GM12873 (cell line): ENCODE measurements around the gene C15orf62.

ENCODE experiments used
- CTCF ChIP-seq: IDR thresholded peaks from 2 replicates; pipeline ENCODE4 v1.5.1; 2012; ENCODE audit warnings: low read depth, mild to moderate bottlenecking, moderate library complexity, low read length, control low read depth; ENCODE audit not compliant: insufficient read depth; ENCODE audit errors: missing control alignments

C15orf62 gene

DNA sequence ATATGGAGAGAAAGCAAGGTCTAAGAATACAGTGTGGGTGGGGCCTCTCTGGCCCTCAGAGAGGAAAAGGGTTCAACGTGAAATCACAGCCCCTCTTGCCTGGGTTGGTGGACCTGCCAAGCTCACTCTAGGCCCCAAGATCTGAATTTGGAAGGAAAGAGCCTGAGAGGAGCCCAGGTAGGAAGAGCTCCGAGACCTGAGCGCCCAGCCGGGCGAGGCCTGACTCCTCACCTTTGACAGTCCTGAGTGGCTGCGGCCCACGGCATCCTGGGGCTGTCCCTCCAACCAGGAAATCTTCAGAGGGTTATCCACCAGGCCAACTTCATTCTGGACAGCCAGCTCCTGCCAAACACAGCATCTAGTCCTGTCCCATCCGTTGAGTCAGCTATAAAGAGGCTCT lies 3.7 kb downstream of the C15orf62 start:
- TF ChIP-seq CTCF = no peak

DNA sequence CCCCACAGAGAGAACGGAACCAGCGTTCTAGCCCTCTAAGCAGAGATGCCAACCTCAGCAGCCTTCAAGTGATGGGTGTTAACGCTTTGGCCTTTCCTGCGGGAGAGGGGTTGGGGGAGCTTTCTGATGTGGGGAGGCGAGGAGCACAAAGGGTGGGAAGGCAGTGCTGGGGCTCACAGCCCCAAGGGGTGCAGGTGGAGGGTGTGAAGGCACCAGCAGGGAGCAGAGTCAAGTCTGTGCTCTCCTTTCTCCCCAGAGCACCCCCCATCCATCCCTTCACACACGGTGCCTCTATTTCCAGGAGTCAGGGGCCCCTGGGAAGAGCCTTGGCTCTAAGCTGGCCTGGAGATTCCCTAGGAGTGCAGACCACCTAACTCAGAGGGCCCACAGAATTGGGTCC lies 4.1 kb downstream of the C15orf62 start:
- no peak for TF ChIP-seq CTCF

DNA sequence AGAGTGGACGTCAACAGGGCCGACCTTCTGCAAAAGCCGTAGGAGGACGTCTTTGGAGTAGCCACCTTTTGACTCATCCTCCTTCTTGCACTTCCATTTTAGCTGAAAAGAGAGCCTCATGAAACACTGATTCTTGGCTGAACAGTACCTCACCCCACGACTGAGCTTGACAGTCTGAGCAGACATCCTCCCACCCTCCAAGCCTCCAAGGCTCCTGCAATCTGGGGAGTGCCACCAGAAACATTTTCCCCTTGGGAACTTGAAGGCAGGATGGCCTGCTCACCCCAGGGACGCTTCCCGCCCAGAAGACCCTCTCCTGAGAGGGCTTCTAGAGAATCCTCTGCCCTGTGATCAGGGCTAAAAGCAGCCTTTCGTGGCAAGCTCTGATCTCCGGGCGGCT lies 5.2 kb downstream of the C15orf62 start:
- no peak for TF ChIP-seq CTCF

- TF ChIP-seq CTCF = no peak
Measured at GRCh38 chr15:40775740-40776536, 6.2 kb downstream of the C15orf62 start.

DNA sequence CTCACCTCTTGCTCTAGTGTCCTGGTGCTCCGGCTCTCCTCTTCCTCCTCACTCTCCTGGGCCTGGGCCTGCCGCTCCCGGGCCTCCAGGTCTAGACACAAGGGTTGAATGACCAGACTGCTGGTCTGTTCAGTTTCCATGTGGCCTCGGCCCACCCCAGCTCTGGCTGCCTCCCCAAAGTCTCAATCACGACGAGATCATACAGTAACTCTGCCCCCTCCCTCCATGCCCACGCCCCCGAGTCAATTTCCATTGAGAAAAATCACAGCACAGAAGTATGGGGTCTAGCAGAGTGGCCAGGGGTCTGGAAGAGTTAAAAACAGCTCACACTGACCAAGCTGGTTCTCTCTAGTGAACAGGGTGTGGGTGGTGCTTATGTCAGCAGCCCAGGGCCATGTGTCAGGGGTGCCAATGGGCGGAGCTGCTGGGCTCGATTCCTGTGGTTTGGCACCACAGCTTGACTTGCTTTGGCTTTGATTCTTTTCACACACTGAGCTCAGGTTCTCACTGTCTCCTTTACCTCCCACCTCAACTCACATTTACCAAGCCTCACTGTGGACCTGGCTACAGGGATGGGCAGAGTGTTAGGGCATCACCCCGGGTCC lies 6.9 kb downstream of the C15orf62 start:
- no peak for TF ChIP-seq CTCF

- TF ChIP-seq CTCF = peak; percentile 98
Measured at GRCh38 chr15:40782609-40783227, 12.9 kb downstream of the C15orf62 start.

- TF ChIP-seq CTCF = no peak
Measured at GRCh38 chr15:40785164-40785563, 15.4 kb downstream of the C15orf62 start.
